Measurements from ENCODE around the gene POGK.

POGK gene

GRCh38 chr1:166903232-166903631 is 64.0 kb downstream of the POGK start:
- DNase-seq (ENCODE audit: low read depth in 2 of 2) = no peak

DNA sequence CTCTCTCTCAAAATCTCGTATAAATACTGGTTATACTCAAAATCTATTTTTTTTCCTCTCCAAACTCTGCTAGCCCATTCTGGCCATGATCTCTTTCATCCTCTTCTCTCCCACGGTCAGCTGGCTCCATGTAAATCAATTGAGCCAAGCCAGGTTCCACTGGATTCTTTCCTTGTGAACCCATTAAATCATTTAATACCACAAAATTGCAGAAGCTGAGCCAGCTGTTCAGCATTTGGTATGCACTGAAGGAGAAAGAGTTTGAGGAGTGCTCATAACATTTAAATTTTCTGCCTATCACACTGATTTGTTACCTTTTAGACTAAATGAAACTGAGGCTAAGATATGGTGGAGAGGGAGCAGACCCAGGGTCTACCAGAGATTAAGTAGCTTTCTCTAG is 65.9 kb downstream of the POGK start:
- DNase-seq (ENCODE audit: low read depth in 2 of 2) = no peak

GRCh38 chr1:166905900-166906299 is 66.6 kb downstream of the POGK start:
- no peak for DNase-seq (ENCODE audit: low read depth in 2 of 2)
